Posterior vena cava (tissue), 2 donors: ENCODE data around the gene PRPSAP1. TPM values are rescaled to one million over a fixed set of nuclear protein-coding genes. Genes with fewer than 3 reads are reported as not detected.
"Not testable (repeated sequence)": the region's sequence is repeated elsewhere in the genome, so short reads cannot be mapped to it uniquely, and the experiment has no call there.

Experiments used
- DNase-seq: peaks from one replicate; pipeline ENCODE4 v3.0.0-alpha.2; 2020; ENCODE audit warnings: low spot score
- intact Hi-C, 2 donors: fragments of 100-400 bp; cut with DNase I; formaldehyde crosslinking; loops; one replicate each; pipeline versions ENCODE4 v1.14.1 to v1.14.2; 2022 to 2023
- total RNA-seq, 2 donors: library from RNA; stranded (reverse); fragmentation: NEBNext Ultra II Directional; extraction: Animal tissue kit (Norgen Biotek cat#: 25700); gene quantifications; one replicate each; pipeline ENCODE4 v1.2.1, GENCODE V29; 2021
- donor health status: DM: yes; HTN: yes; CAD: no.
- donor health status: DM: yes; HTN: yes; CAD: no.

PRPSAP1 gene
- total RNA-seq, 2 donors from 2014 or later = 33.7 to 34.8 TPM

DNA sequence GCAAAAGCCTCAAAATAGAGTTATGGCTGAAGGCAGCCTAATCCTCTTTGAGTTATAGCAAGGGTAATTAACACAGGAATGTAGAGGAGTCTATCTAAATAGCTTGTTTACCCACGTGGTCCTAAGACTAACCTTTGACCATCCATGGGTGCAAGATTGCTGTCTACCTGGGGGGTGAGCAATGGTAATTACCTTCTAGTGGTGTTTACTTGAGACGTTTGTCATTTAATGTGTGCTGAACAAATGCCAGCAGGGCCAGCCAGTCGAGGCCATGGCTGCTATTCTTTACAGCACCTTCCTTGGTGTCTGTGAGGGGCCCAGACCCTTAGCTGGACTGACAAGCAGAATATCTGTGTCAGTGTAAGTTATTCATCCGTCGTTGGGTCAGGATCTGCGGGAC, 13.9 kb upstream of the PRPSAP1 start:
- intact Hi-C loops = no loop called here
- no peak for DNase-seq

DNA sequence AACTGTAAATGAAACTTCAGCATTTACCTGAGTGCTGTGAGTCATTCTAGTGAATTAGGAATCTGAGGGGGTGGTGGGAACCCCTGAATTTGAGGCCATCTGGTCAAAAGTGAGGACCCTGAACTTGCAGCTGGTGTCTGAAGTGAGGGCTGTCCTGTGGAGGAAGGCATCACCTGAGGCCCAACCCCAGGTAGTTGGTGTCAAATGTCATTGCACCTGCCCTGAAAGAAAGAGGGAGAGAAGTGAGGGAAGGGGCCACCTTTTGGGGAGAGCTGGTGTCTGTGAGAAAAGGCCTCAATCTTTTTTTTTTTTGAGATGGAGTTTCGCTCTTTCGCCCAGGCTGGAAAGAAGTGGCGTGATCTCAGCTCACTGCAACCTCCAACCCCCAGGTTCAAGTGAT, 12.5 kb upstream of the PRPSAP1 start:
- no peak for DNase-seq
- intact Hi-C loops = no loop called here

- no peak for DNase-seq
- intact Hi-C loops = no loop called here
Observed at GRCh38 chr17:76365256-76365903, 11.7 kb upstream of the PRPSAP1 start.

DNA sequence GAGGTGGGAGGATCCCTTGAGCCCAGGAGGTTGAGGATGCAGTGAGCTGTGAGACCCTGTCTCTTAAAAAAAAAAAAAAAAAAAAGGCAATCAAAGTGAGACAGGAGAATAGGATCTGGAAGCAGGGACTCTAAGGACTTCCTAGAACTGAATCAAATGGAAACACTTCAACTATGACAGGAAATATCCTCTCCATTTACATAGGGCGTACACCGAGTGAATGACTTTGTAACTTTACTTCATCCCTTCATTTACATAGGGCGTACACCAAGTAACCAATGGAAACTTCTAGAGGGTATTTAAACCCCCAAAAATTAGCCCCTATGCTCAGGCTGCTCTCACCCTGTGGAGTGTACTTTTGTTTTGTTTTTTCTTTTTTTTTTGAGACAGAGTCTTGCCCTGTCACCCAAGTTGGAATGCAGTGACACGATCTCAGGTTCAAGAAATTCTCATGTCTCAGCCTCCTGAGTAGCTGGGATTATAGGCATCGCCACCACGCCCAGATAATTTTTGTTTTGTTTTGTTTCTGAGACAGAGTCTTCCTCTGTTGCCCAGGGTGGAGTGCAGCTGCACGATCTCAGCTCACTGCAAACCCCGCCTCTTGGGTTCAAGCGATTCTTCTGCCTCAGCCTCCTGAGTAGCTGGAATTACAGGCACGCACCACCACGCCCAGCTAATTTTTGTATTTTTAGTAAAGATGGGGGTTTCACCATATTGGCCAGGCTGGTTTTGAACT, 9.6 kb upstream of the PRPSAP1 start:
- intact Hi-C loops = no loop called here
- no peak for DNase-seq

GRCh38 chr17:76360461-76360860, 6.7 kb upstream of the PRPSAP1 start:
- intact Hi-C loops = no loop called here
- DNase-seq = no peak

GRCh38 chr17:76359776-76360175, 6.1 kb upstream of the PRPSAP1 start:
- intact Hi-C loops, DNase-seq: not testable (repeated sequence)

- DNase-seq = no peak
- intact Hi-C loops = no loop called here
Observed at GRCh38 chr17:76359375-76359774, 5.7 kb upstream of the PRPSAP1 start.

- DNase-seq = no peak
- intact Hi-C loops = no loop called here
Observed at GRCh38 chr17:76357597-76358158, 4.0 kb upstream of the PRPSAP1 start.

GRCh38 chr17:76356803-76357456, 3.2 kb upstream of the PRPSAP1 start:
- intact Hi-C loops = no loop called here
- DNase-seq = no peak

DNA sequence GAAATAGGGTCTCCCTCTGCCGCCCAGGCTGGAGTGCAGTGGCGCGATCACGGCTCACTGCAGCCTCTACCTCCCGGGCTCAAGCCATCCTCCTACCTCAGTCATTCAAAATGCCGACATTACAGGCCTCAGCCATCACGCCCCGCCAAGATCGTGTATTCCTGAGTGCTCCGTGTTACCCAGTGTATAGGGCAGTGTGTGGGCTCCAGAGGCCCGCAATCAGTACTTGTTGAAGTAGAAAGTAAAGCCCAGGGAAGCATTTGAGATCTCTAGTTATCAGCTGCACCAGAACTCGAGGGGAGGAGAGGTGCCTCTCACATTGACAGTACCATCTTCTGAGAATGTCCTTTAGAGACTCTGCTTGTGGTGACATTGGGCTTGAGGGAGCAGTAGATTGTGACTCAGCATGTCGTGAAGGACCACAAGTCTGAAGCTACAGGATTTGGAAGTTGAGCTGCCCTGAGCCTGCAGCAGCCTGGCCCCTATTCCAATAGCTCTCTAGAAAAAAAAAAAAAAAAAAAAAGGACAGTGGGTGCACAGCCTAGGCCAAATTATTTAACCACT, 1.1 kb upstream of the PRPSAP1 start:
- intact Hi-C loops = no loop called here
- DNase-seq = peak; percentile 41

- no peak for DNase-seq
- intact Hi-C loops = no loop called here
Observed at GRCh38 chr17:76354317-76354729, 607 bp upstream of the PRPSAP1 start.

GRCh38 chr17:76353004-76353598, 615 bp downstream of the PRPSAP1 start:
- peak; percentile 81 for DNase-seq
- intact Hi-C loops = no loop called here

GRCh38 chr17:76351526-76352071, 2.1 kb downstream of the PRPSAP1 start:
- no peak for DNase-seq
- intact Hi-C loops = no loop called here

DNA sequence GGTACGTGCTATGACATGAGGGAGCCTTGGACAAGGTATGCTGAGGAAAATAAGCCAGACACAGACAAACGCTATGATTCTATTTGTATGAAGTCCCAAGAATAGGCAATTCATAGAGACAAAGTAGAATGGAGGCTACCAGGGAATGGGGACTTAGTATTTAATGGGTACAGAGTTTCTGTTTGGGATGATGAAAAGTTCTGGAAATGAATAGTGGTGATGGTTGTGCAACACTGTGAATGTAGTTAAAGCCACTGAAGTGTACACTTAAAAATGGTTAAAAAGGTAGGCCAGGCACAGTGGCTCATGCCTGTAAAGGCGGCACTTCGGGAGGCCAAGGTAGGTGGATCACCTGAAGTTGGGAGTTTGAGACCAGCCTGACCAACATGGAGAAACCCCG, 3.3 kb downstream of the PRPSAP1 start:
- intact Hi-C loops = no loop called here

GRCh38 chr17:76346936-76347335, 6.8 kb downstream of the PRPSAP1 start:
- peak; percentile 48 for DNase-seq
- intact Hi-C loops = not testable (repeated sequence)

More for the DNA sequence above, 3.3 kb downstream of the PRPSAP1 start:
- DNase-seq = no peak

DNA sequence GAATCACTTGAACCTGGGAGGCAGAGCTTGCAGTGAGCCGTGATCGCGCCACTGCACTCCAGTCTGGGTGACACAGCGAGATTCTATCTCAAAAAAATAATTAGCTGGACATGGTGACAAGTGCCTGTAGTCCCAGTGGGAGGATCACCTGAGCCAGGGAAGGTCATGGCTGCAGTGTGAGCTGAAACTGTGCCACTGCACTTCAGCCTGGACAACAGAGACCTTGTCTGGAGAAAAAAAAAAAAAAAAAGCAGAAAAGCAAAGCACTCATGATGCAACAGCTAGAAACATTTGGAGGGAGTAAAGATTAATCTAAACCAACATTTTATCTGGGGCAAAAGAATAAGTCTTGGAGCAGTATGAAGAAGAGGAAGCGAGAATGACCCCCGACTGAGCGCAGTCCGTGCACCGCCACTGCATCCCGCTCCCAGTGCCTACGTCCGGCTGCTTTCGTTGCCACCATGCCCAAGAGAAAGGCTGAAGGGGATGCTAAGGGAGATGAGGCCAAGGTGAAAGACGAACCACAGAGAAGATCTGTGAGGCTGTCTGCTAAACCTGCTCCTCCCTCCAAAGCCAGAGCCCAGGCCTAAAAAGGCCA, 8.2 kb downstream of the PRPSAP1 start:
- intact Hi-C loops = no loop called here
- peak; percentile 14 for DNase-seq

DNA sequence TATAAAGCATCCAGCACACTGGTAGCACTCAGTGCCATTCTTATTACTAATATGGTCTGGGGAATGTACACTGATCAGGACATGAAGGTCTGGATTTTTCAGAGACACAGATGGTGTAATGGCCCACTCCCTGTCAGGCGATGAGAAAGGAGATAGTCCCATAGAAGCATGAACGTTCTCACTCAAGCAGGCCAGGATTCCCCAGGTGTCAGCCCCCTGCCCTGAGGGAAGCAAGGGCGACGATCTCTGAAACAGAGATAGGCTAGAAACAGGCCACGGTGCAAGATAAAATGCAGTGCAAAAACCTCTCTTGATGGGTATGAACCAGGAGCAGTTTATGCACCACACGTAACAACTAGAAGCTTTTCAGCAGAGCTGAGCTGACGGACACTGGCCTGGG, 10.6 kb downstream of the PRPSAP1 start:
- intact Hi-C loops = no loop called here
- peak; percentile 19 for DNase-seq

DNA sequence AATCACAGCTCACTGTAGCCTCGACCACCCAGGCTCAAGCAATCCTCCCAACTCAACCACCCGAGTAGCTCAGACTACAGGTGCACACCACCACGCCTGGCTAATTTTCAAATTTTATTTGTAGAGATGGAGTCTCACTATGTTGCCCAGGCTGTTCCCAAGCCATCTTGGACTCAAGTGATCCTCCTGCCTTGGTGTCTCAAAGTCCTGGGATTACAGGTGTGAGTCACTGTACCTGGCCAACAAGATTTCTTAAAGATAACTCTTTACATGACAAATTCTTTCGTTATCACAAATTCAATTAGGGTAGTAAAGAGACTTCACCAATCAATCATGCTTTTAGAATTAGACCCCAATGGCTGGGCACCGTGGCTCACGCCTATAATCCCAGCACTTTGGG, 12.4 kb downstream of the PRPSAP1 start:
- intact Hi-C loops = no loop called here
- DNase-seq = peak; percentile 62

- no peak for DNase-seq
- intact Hi-C loops = no loop called here
Observed at GRCh38 chr17:76337413-76337777, 16.3 kb downstream of the PRPSAP1 start.
